NCI-H187 (cell line): ENCODE results near the gene BORCS6.
A peak's percentile ranks its signal among the peaks of the same experiment; 100 is the strongest.
"Not testable (repeated sequence)": the region's sequence is repeated elsewhere in the genome, so short reads cannot be mapped to it uniquely, and the experiment has no call there.

Experiments used
- DNase-seq, 2 experiments: peaks; one replicate each; lab custom pipeline; 2025; lab: John Stamatoyannopoulos, UW

Gene BORCS6

DNA sequence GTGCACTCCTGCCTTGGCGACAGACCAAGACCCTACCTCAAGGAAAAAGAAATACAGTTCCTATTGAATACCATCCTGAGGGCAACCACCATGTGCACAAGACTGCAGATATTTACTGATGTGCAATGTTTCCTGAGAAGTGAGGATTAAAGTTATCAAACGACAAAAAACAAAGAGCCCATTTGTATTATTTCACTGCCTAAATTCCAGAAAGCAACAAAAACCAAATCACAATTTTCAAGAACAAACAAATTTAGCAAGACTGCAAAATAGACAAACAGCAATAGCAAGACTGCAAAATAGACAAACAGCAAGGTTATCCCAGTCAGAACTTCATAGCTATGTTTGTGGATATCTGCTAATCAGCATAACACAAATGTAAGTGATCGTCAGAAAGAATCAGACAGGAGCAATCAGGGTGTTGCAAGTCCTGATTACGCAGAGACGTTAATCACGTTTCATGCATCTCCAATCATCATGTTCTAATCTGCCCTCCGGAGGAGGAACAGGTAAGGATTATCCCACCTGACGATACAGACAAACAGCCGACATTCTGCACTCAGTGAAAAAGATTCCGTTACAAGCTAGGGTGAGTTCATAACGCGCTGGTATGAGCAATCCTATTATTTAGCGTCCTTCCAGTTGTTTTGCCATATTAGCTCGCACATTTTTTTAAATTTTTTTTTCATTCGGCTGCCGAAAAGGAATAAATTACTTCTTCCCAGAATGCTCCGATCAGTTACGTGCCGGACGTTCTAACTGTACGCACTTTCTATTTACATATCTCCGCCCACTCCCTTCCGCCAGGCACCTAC lies 16.7 kb downstream of the BORCS6 start:
- peak; percentile 62 to 63 for DNase-seq

DNA sequence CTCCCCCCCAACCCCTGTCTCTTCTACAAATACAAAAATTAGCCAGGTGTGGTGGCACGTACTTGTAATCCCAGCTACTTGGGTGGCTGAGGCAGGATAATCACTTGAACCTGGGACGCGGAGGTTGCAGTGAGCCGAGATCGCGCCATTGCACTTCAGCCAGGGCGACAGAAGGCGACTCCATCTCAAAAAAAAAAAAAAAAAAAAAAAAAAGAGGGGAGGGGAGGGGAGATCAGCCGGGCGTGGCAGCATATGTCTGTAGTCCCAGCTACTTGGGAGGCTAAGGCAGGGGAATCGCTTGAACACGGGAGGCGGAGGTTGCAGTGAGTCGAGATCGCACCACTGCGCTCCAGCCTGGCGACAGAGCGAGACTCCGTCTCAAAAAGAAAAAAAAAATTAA lies 19.8 kb downstream of the BORCS6 start:
- DNase-seq: not testable (repeated sequence)

DNA sequence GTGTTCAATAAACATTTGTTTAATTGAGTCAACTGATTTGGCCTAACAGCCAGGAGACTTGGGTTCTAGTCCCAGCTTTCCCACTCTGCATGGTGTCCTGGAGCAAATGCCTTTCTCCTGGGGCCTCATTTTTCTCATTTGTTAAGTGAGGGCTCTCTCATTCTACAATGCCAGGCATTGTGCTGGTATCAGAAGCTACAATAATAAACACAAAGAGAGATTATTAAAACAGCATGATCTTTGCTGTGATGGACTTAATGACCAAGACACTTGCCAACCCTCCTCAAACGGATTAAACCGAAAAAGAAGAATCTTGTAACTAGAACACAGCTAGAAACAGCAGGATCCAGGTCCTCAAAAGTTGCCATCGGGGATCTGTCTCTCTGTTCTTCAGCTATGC lies 22.5 kb downstream of the BORCS6 start:
- no peak for DNase-seq

DNA sequence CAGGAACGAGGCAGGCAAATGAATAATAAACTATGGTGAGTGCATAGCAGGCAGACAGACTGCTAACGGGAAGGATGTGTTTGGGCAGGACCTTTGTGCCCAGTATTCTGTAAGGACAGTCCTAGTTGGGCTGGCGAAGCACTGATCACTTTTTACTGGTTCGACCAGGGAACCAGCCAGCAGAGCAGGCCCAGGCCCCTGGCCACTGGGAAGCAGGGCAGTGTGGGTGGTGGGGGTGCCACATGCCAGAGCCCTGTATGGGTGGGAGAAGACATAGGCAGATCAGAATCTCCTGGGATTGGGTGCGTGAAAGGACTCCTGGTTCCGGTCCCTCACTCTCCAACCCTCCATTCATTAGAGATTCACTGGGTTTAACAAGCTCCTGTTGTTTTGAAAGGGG lies 23.2 kb downstream of the BORCS6 start:
- no peak for DNase-seq

DNA sequence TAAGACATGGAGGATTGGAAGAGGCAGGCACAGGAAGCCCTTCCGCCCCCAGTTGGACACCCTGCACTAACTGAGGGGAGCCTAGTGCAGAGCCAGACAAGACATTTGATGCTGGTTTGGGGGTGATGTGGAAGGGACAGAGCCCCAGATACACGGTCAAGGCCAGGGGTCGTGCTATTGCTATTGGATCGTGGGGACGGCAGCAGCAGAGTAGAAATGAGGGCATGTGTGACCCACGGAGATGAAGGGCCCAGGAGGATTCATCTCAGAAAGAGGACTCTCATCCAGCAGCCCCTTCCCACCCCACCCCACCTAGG lies 25.2 kb downstream of the BORCS6 start:
- DNase-seq: no peak

DNA sequence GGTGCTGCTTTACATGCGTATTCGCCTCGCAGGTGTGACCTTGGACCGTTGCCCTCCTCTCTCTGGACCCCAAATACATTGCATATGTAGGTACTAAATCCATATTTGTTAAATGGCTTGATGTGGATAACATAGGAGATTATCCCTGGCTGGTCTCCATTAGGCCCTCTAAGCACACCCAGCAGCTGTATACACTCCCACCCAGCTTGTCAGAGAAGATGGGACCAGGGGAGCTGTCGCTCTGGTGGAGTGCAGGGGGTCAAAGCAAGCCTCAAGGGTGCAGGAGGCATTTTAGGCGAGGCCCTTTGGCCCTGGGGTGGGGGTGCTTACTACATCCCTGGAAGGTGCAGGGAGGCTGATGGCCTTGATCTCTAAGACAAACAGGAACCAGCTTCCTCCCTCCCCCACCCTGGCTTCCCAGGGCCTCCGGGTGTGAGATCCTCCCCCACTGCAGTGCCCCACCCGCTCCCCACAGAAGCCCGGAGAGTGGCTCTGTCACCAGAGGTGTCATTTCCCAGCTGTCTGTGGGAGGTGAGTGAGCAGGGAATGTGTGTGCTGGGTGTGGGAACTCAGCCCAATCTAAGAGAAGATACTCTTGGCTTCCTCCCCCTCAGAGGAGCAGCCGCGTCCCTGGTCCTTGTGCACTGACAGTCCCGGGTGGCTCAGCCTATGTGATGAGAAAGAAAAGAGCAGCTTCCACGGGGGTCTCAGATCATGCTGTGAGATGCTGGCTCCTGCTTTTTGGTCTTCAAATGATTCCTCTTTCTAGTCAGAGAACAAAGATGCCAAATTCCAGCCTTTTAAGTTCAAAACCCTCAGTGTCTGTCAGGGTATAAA lies 25.8 kb downstream of the BORCS6 start:
- no peak for DNase-seq

DNA sequence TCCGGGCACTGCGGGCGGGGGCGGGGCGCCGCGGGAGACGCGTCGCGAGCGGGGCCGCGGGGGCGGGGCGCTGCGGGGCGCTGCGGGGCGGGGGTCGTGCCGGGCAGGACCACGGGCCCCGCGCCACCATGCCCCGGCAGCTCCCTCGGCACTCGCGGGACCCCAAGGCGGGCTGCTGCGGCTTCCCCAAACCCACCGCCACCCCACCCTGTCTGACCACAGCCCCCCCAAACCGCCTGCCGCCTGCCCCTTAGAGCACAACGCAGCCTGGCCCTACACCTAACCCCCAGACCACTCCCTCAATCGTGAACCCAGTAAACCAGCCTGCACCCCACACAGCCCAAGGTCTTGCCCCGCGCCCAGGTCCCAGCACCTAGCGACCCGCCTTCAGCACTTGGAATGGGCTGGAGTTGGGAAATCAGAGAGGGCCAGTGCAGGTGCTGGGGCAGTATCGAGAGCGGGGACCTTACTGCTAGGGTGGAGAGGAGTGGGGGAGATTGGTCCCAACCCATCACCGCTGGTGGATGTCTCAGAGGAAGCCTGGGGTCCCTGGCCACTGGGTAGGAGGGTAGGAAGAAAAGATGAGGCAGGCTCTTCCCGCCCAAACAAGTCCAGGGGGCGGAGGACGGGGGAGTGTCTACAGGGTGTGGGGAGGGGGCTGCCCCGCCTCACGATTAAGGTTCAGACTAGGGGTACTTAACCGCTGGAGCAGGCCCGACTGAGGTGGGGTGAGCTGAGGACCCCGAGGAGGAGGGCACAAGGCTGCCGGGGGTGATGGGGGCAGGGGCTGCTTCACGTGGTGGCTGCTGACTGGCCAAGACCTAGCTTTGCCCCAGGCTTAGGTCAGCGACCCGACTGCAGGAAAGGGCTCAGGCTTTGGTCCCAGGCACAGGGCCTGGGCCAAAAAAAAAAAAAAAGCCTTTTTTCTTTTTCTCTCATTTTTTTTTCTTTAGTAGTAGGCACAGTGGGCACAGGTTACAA lies 26.7 kb downstream of the BORCS6 start:
- DNase-seq: no peak

DNA sequence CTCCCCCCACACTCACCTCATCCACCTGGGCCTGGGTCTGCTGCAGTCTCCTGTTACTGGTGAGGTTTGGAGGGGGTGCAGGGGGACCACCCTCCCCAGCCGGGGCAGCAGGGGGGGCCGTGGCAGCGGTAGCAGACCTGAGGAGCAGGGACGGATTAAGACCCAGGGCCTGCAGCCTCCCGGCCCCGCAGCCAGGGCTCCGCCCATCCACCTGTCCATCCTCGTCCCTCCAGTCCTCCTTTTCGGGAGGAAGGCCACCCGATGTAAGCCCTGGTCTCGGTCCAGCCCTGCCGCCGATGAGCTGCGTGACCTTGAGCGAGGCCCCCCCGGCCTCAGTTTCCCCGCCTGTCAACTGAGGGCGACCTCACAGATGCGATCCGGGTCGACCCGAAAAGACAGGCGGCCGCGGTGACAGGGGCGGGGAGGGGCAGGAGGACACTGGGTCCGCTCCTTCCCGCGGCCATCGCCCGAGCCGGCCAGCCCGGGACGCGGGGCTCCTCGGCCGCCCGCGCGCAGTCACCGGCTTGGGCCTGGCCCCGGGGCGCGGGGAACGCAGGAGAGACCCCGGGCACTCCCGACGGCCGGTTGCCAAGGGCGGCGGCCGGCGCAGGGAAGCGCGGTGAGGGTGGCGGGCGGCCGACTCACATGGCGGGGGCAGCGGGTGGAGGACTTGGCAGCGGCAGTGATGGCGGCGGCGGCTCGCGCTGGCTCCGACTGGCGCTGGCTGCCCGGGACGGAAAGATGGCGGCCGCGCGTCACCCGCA lies 27.6 kb downstream of the BORCS6 start, which contains the start of gene VAMP2:
TSS of gene VAMP2 (minus strand) at position 716 of the 764 bp plus-strand sequence. CDS start at position 647, 69 bp downstream.
- peak in 1 of 2 experiments; percentile 50 for DNase-seq

DNA sequence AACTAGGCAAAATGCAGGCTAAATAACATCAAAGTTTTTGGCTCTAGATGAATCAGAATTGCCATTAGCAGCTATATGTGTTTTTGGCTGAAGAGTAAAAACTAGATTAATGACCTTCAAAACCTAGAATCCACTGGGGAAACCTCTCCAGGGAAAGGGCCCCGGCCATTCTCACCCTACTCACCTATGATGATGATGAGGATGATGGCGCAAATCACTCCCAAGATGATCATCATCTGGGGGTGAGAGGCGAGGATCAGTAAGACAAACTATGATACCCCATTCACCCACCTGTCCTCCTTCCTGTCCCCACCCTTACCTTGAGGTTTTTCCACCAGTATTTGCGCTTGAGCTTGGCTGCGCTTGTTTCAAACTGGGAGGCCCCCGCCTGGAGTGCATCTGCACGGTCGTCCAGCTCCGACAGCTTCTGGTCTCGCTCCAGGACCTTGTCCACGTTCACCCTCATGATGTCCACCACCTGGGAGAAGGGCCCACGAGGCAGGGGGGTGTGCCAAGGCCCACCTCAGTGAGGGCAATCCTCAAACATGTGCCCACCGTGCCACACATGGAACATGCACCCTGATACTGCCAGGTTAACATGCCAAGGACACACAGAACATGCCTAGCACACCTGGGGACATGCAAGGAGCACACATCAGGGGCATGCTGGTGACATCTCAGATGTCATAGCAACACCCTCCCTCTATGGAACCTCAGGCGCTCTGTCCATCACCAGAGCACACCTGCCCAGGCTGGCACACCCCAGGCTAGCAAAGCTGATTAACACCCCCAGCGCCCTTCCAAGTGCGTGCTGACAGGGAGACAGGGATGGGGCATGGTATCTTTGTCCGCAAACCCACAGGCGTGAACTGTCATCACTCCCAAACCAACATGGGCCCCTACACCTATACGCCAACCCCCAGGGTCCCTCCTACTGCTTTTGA lies 28.4 kb downstream of the BORCS6 start:
- no peak for DNase-seq

DNA sequence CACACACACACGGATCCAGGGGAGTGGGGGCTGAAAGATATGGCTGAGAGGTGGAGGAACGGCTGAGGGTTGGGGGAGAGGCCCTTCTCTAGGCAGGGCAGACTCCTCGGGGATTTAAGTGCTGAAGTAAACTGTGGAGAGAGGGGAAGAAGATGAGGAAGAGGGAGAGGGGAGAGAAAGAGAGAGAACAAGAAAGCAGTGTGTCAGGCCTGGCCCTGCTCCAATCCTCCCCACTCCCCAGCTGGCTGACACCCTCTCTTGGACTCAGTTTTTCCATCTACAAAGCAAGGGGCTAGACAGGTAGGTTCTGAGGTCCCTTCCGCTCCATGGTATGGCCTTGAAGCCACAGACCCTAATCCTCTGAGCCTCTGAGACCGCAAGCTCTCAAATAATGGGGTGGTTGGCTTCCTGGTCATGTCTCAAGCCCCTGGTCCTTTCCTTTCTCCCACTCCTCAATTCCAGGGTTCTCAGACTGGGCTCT lies 29.2 kb downstream of the BORCS6 start:
- DNase-seq: no peak

DNA sequence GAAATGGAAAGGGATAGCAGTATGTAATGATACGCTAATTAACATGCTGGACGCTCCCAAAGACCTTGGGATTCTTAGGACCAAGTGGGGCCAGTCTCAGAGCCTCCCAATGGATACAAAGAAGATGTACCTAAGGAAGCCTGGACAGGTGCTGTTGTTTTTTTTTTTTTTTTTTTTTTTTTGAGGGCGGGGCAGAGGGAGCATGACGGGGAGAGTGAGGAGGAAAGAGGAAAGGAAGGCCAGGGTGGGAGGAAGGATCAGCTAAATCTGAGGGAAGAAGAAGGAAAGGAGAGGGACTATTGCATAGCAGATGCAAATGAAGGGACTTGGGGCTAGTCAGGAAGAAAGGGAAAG lies 29.8 kb downstream of the BORCS6 start:
- DNase-seq: no peak

DNA sequence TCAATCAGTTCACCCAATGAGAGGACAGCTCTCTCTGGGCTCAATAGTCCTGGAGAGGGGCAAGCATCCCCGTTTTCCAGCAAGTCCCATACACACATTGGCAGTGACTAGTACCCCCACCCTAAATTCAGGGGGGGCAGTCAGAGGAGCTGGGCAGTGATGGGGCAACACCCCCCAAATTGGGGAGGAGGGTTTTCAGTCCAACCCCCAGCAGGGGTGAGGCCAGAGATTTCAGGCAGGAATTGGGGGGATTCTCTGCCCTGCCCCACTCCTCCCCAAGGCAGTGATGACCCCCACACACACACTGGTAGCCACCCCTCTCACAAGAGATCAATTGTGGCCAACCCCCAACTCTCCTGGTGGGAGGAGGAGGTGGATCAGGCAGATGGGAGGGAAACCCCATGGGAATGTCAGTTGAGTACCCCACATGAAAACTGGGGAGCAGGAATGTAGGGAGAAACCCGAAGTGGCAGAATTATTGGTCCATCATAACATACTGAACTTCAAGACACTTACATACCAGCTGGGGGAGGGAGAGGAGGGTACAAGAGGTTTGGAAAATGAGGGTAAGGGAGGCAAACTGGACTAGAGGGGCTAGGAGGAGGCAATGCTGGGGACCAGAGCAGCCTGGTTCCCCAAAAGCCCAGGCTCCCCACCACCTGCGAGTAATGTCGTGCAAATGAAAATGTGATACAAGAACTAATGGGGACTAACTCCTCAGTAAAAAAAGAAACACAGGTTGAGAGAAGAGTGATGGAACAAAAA lies 30.3 kb downstream of the BORCS6 start:
- no peak for DNase-seq

DNA sequence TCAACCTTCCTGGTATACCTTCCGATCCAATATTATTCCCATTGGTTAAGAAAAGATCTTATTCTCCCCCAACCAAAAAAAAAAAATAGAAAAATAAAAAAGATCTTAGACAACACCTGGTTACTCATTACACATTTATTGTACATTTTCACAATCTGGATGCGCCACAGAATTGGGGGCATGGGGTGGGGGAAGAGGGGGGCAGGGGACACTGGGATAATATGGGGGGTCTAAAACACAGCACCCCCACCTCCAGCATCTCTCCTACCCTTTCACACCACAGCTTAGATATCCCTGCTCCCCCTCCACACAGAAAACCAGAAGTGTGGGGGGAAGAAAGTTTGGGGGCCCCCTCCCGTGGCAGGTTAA lies 31.0 kb downstream of the BORCS6 start:
- no peak for DNase-seq

DNA sequence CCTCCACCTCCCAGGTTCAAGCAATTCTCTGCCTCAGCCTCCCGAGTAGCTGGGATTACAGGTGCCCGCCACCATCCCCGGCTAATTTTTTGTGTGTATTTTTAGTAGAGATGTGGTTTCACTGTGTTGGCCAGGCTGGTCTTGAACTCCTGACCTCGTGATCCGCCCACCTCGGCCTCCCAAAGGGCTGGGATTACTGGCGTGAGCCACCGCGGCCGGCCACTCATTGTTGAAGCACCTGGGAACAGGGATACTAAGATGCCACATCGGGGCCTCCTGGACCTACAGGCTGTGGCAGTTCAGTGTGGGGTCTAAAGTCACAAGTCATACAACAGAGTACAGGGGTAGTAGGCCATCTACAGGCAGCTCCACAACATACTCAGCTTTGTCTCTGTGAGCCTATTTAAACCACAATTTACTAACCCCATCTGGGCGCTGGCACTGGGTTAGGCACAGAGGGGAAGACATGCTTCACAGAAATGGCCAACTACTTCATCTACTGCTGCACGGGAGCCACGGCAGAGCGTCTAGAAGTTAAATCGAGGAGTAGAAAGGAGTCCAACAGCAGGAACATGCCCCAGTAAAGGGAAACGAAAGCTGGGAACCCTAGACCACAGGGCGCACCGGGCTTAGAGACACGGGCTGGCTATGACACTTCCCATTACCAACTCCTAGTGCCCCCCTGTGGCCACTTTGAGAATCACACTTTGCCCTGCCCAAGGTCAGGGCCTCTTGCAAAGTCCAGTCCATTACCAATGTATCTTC lies 31.5 kb downstream of the BORCS6 start:
- peak; percentile 3 to 48 for DNase-seq

DNA sequence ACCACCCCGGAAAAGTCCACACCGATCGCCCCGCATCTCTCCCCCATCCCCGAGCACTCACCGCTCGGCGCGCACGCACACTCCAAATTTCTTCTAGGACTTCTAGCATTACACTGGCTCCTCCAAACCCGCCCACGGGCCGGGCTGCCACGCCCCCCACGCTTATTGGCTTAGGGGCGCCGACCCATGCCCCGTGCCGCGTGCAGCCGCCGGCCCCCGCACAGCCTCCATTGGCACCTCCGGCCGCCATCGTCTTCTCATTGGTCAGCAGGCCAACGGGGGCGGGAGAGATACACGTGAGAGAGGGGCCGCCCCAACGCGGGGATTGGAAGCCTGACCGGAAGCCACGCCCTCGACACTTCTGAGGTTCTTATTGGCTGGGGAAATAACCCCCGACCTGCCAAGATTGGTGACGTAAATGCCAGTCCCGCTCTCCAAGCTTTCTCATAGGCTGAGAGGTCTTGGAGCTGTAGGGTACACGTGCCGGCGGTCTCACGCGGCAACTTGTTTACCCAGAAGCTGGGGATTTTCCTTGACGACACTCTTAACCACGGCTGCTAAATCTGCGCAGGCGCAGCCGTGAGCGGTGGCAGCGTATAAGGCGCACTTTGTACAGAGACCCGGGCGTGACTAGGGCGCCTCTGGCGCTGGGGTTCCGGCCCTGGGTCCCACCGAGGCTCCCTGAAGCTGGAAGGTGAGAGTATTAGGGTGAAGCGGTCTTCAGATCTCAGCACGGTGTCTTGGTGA lies 33.6 kb downstream of the BORCS6 start:
- DNase-seq: peak; percentile 91 to 97

DNA sequence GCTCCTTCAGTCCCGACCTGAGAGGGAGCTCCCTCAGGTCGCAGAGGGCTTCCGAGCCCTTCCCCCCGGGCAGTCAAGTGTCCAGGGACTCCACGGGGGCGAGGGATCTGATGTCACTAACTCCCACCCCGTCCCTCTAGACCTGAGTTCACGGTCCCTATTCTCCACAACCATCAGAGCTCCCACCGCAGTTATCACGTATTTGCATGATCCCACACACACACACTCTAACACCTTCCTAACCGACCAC lies 34.1 kb downstream of the BORCS6 start:
- no peak for DNase-seq

DNA sequence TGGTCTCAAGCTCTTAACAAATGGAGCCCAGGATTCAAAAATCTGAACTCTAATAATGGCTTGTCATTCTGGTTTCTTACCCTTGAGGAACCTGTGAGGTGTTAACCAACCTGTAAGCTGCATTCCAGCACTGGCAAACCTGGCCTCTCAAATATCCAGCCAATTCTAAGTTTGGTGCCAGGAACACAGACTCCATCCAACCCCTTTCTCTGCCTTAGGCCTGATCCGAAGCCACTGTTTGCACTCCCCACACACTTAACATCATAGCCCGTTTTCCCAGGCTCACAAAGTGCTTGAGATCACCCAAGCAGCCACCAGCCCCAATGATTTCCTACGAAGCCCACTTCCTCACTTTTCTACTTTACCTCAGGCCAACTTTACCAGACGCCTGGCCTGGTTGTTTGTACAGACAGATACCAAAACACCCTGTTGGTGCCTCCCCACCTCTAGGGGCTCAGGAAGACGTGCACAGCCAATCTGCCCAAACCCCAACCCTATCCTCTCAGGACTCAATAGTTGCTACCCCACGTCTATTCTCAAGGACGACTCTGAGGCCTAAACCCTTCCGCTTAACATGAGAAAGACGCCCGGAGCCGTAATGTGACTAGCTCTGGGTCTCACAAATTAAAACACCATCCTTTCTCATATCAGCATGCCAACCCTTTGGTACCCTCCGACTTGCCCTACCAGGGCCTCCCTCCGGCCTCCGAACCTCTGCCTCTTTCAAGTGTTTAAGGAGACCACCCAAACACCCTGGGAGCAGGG lies 34.6 kb downstream of the BORCS6 start:
- no peak for DNase-seq
